ENCODE measurements around the gene GASK1A. TPM values are rescaled to one million over a fixed set of nuclear protein-coding genes. Genes with fewer than 3 reads are reported as not detected.
A peak's percentile ranks its signal among the peaks of the same experiment; 100 is the strongest.

The GASK1A gene
- total RNA-seq, 1 experiment from 2014 or later = not detected

DNA sequence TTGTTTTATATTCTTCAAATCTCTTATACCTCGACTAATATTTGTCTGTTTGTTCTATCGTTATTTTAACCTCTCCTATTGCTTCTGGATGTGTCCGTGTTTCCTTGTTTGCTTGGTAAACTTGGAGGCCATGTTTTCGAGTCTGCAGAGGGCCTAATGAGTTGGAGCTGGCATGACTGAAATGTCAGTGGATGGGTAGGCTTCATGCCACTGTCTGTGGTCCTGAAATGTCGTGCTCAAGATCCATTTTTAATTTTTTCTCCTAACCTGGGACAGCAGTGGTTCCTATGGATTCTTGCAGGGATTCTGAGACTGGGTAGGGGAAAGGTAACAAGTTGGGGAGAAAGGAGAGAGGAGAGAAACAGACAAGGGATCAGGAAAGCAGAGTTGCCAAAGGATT lies 18.8 kb upstream of the GASK1A start:
- in situ Hi-C loops (cut with HindIII; ENCODE audit: low pct_unique_long_range_greater_than_20kb, low sequenced_read_pairs) = no loop called here
- ATAC-seq = no peak
- Histone ChIP-seq H3K4me1 (ENCODE audit: control insufficient read depth, insufficient read depth, low read length) (no peaks in the 10 kb centered on the region), H3K4me3 (ENCODE audit: low read depth in 2 of 2, low read length in 2 of 2) (no peak overlapping the region), H3K27ac (ENCODE audit: low read length) (no peak overlapping the region), H3K36me3 (ENCODE audit: control insufficient read depth, insufficient read depth, low read length) (no peaks in the 10 kb centered on the region), H3K27me3 (ENCODE audit: control insufficient read depth, insufficient read depth, low read length) (peaks cover 2% of the 10 kb centered on the region; the same call in 1 of the 2 replicates), H3K9me3 (ENCODE audit: control insufficient read depth, insufficient read depth, low read depth, low read length) (no peaks in the 10 kb centered on the region)
- DNase-seq (ENCODE audit: low read depth, low spot score) = no peak
- TF ChIP-seq SIN3A (IDR thresholded peaks at IDR 0.05; ENCODE audit: borderline replicate concordance, insufficient read depth, low read depth, low read length) = no peak
- TF ChIP-seq, protein P1, sequence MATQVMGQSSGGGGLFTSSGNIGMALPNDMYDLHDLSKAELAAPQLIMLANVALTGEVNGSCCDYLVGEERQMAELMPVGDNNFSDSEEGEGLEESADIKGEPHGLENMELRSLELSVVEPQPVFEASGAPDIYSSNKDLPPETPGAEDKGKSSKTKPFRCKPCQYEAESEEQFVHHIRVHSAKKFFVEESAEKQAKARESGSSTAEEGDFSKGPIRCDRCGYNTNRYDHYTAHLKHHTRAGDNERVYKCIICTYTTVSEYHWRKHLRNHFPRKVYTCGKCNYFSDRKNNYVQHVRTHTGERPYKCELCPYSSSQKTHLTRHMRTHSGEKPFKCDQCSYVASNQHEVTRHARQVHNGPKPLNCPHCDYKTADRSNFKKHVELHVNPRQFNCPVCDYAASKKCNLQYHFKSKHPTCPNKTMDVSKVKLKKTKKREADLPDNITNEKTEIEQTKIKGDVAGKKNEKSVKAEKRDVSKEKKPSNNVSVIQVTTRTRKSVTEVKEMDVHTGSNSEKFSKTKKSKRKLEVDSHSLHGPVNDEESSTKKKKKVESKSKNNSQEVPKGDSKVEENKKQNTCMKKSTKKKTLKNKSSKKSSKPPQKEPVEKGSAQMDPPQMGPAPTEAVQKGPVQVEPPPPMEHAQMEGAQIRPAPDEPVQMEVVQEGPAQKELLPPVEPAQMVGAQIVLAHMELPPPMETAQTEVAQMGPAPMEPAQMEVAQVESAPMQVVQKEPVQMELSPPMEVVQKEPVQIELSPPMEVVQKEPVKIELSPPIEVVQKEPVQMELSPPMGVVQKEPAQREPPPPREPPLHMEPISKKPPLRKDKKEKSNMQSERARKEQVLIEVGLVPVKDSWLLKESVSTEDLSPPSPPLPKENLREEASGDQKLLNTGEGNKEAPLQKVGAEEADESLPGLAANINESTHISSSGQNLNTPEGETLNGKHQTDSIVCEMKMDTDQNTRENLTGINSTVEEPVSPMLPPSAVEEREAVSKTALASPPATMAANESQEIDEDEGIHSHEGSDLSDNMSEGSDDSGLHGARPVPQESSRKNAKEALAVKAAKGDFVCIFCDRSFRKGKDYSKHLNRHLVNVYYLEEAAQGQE (IDR thresholded peaks at IDR 0.05; ENCODE audit: insufficient read depth in 1 of 2, low read depth in 2 of 2, low read length in 1 of 2) = peak; percentile 65 to 77; a peak in 3 of 4 replicates
- no TSS peak for BruUV-seq (replicated peaks)
- ChIA-PET POLR2A (no interaction called here), CTCF (no interaction called here)
- intact Hi-C loops (cut with micrococcal nuclease; ENCODE audit: unreplicated experiment) = loop anchor here (5.0 kb wide), 1 partner anchor 197 kb away; no protein-coding TSS in a partner anchor

DNA sequence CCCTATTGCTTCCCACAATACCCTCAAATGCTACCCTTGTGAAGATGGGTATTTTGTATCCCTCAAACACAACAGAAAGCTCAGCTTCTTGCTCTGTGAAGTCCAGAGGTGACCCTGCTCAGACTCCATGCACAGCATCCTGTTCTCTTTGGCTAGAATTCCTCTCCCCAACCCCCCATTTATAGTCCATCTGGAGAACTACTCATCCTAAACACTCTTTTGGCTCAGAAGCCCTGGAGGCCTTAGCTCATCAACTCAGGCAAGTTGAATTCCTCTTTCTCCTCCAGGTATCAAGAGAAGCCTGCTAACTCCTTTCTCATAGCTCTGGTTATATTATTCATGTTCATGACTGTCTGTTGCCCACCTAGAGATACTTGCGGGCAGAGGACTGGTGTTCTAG lies 18.3 kb upstream of the GASK1A start:
- BruUV-seq (replicated peaks) = no TSS peak
- H3K4me1 ChIP-seq (ENCODE audit: control insufficient read depth, insufficient read depth, low read length) = no peaks in the 10 kb centered on the region
- ATAC-seq = no peak
- no peak overlapping the region for H3K27ac ChIP-seq (ENCODE audit: low read length)
- no peak overlapping the region for H3K4me3 ChIP-seq (ENCODE audit: low read depth in 2 of 2, low read length in 2 of 2)
- CTCF ChIA-PET = interaction anchor here (0.6 to 0.9 kb wide), 2 partner anchors 155 to 1238 kb away, joined by 7 to 8 read pairs; no protein-coding TSS in a partner anchor
- H3K36me3 ChIP-seq (ENCODE audit: control insufficient read depth, insufficient read depth, low read length) = no peaks in the 10 kb centered on the region
- TF ChIP-seq, protein P2, sequence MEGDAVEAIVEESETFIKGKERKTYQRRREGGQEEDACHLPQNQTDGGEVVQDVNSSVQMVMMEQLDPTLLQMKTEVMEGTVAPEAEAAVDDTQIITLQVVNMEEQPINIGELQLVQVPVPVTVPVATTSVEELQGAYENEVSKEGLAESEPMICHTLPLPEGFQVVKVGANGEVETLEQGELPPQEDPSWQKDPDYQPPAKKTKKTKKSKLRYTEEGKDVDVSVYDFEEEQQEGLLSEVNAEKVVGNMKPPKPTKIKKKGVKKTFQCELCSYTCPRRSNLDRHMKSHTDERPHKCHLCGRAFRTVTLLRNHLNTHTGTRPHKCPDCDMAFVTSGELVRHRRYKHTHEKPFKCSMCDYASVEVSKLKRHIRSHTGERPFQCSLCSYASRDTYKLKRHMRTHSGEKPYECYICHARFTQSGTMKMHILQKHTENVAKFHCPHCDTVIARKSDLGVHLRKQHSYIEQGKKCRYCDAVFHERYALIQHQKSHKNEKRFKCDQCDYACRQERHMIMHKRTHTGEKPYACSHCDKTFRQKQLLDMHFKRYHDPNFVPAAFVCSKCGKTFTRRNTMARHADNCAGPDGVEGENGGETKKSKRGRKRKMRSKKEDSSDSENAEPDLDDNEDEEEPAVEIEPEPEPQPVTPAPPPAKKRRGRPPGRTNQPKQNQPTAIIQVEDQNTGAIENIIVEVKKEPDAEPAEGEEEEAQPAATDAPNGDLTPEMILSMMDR (IDR thresholded peaks at IDR 0.05) = no peak
- TF ChIP-seq POLR2AphosphoS5 (IDR thresholded peaks at IDR 0.05; ENCODE audit: low read depth, low read length) (no peak), SIN3A (IDR thresholded peaks at IDR 0.05; ENCODE audit: borderline replicate concordance, insufficient read depth, low read depth, low read length) (no peak), TCF7L2 (IDR thresholded peaks at IDR 0.05; ENCODE audit: low read depth, low read length) (no peak)
- TF ChIP-seq, protein P1 (IDR thresholded peaks at IDR 0.05; ENCODE audit: insufficient read depth in 1 of 2, low read depth in 2 of 2, low read length in 1 of 2) = no peak
- in situ Hi-C loops (cut with HindIII; ENCODE audit: low pct_unique_long_range_greater_than_20kb, low sequenced_read_pairs) (no loop called here), intact Hi-C loops (cut with micrococcal nuclease; ENCODE audit: unreplicated experiment) (loop anchor here (5.0 kb wide), 1 partner anchor 197 kb away; no protein-coding TSS in a partner anchor)
- DNase-seq (ENCODE audit: low read depth, low spot score) = no peak
- POLR2A ChIA-PET = no interaction called here
- H3K27me3 ChIP-seq (ENCODE audit: control insufficient read depth, insufficient read depth, low read length) = peaks cover 2% of the 10 kb centered on the region; the same call in 1 of the 2 replicates
- H3K9me3 ChIP-seq (ENCODE audit: control insufficient read depth, insufficient read depth, low read depth, low read length) = no peaks in the 10 kb centered on the region
